Upper lobe of left lung (tissue), 4 donors: ENCODE results near the gene CCDC40.

Experiments
- CTCF ChIP-seq, 6 experiments: fragments of 450-650 bp in 4 of 6; fragments of 200-600 bp in 2 of 6; sonication (generic) in 2 of 6; IDR thresholded peaks; one replicate each; pipeline ENCODE4 v1.5.1; 2016 to 2019; ENCODE audit warnings: antibody characterized with exemption in 6 of 6
- POLR2A ChIP-seq, 4 donors: fragments of 450-650 bp; IDR thresholded peaks; one replicate each; pipeline ENCODE4 v1.5.1; 2016 to 2017; ENCODE audit warnings: antibody characterized with exemption in 4 of 4, mild to moderate bottlenecking in 2 of 4

- TF ChIP-seq CTCF (IDR thresholded peaks at IDR 0.05) (no peak), POLR2A (IDR thresholded peaks at IDR 0.05) (no peak)
These were observed 74.7 kb downstream of the CCDC40 start for GRCh38 chr17:80110927-80111701.
